Prostate gland (tissue), 2 donors: ENCODE data around the gene COL24A1. TPM values are rescaled to one million over a fixed set of nuclear protein-coding genes. Genes with fewer than 3 reads are reported as not detected.

Source experiments
- DNase-seq: peaks from one replicate; pipeline ENCODE4 v3.0.0-alpha.2; 2019; ENCODE audit warnings: low spot score
- H3K27ac ChIP-seq, 2 donors: fragments of 200-600 bp; sonication (generic); 2 replicates each; pipeline ENCODE4 v1.5.1; 2017 to 2019
- H3K27me3 ChIP-seq: fragments of 200-600 bp; sonication (generic); replicated peaks from 2 replicates; pipeline ENCODE4 v1.5.1; 2019; ENCODE audit not compliant: insufficient read depth
- H3K36me3 ChIP-seq, 2 donors: fragments of 200-600 bp; sonication (generic); 1 replicate in 1 of 2; 2 replicates in 1 of 2; pipeline versions ENCODE4 v1.5.1 to v1.8.1; 2017 to 2019
- H3K4me1 ChIP-seq: fragments of 200-600 bp; sonication (generic); replicated peaks from 2 replicates; pipeline ENCODE4 v1.5.1; 2019
- H3K4me3 ChIP-seq, 2 donors: fragments of 200-600 bp; sonication (generic); 2 replicates each; pipeline ENCODE4 v1.5.1; 2017 to 2019
- H3K9me3 ChIP-seq: fragments of 200-600 bp; sonication (generic); 2 replicates; pipeline ENCODE4 v1.5.1; 2017
- CTCF ChIP-seq, 4 experiments: fragments of 200-600 bp in 2 of 4; fragments of 450-650 bp in 2 of 4; sonication (generic) in 2 of 4; IDR thresholded peaks; 1 replicate in 3 of 4; 2 replicates in 1 of 4; pipeline ENCODE4 v1.5.1; 2016 to 2019; ENCODE audit warnings: antibody characterized with exemption in 4 of 4, mild to moderate bottlenecking in 2 of 4, moderate library complexity in 2 of 4
- POLR2A ChIP-seq: fragments of 450-650 bp; IDR thresholded peaks from one replicate; pipeline ENCODE4 v1.6.1; 2016; ENCODE audit warnings: antibody characterized with exemption, mild to moderate bottlenecking
- POLR2AphosphoS5 ChIP-seq: sonication (generic); formaldehyde crosslinking; IDR thresholded peaks from one replicate; pipeline ENCODE4 v1.6.1; 2017; ENCODE audit warnings: antibody characterized with exemption
- WGBS: methylation state at CpG from one replicate; pipeline ENCODE4 v1.1.5; 2018; 5-methylcytosine and 5-hydroxymethylcytosine counted together
- intact Hi-C: fragments of 100-400 bp; cut with DNase I; formaldehyde crosslinking; loops from one replicate; pipeline ENCODE4 v1.14.2; 2022
- total RNA-seq, 2 donors: library from RNA; depleted of rRNA; stranded (reverse); fragments of >200 nt; gene quantifications; one replicate each; pipeline ENCODE4 v1.1.0, GENCODE V29; 2016

COL24A1 gene
- total RNA-seq, 2 donors from 2014 or later: 0.28 to 0.32 TPM

DNA sequence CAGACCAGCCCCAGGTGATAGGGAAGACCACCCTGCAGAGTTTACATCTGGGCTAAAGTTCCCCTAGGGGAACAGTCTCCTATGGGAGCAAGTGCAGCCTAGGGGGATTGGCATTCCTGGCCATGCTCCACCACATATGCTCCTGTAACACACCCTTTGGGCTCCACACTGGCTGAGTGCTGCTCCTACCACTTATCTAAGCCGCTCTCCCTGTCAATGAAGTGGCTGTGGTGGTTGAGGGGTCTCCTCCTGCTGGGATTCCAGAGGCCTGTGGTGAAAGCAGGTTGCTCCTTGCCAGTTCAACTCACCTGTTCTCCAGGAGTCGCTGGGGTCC is 51.1 kb downstream of the COL24A1 start:
- intact Hi-C loops: no loop called here
- Histone ChIP-seq H3K4me1 (peaks cover 4% of the 10 kb centered on the region), H3K36me3 (no peaks in the 10 kb centered on the region), H3K27me3 (no peaks in the 10 kb centered on the region), H3K9me3 (no peaks in the 10 kb centered on the region), H3K4me3 (no peak overlapping the region), H3K27ac (no peak overlapping the region)
- TF ChIP-seq POLR2A (no peak), CTCF (IDR thresholded peaks at IDR 0.05) (no peak), POLR2AphosphoS5 (no peak)
- DNase-seq: no peak
- 94% methylated on average over 2 of the region's 2 CpGs for WGBS

DNA sequence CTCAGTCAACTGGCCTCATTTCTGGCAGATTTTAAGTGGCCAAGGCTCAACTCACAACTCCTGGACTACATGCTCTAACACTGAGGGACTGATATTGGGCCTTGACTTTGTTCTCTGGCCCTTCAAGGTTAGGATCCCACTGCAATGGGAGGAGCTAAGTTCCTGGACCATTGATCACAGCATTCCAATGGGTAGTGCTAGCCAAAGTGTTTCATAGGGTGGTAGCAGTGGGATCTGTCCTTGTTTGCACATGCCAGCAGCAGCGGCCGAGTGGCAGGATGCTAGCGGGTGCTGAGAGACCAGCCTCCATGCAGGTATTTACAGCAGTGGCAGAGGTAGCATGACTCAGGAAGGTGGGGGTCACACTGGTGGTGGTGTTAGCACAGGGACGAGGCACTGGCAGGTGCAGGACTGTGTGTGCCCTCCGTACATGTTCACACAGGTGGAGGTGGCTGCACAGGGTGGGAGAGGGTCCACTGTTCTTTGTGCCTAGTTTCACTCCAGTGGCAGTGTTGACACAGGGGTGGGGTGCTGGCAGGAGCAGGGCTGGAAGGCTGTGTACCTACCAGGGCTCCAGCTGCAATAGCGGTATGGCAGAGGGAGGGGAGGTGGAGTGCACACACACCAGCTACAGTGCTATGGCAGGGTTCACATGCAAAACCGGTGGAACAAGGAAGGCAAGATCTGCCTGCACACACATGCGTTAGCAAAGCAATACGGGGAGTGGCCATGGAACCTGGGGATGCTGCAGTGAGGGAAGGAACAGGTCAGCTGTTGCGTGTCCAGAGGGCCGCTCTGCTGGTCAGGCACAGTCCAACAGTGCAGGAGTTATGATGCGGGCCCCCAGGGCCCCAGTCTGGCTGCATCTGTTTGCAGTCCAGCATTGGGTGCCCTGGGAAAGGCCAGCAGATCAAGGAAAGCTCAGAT is 51.7 kb downstream of the COL24A1 start:
- TF ChIP-seq POLR2AphosphoS5 (peak; percentile 75), CTCF (IDR thresholded peaks at IDR 0.05) (no peak)
- intact Hi-C loops: no loop called here
- Histone ChIP-seq H3K4me1 (peaks cover 4% of the 10 kb centered on the region), H3K9me3 (no peaks in the 10 kb centered on the region), H3K27me3 (no peaks in the 10 kb centered on the region), H3K4me3 (no peak overlapping the region), H3K36me3 (no peaks in the 10 kb centered on the region), H3K27ac (no peak overlapping the region)
- peak; percentile 83 for DNase-seq
- 40% methylated on average over 12 of the region's 12 CpGs for WGBS

GRCh38 chr1:86101616-86102015 is 55.0 kb downstream of the COL24A1 start:
- Histone ChIP-seq H3K9me3 (no peaks in the 10 kb centered on the region), H3K4me1 (peaks cover 4% of the 10 kb centered on the region), H3K27ac (no peak overlapping the region), H3K4me3 (no peak overlapping the region), H3K36me3 (no peaks in the 10 kb centered on the region), H3K27me3 (no peaks in the 10 kb centered on the region)
- intact Hi-C loops: no loop called here
- no peak for DNase-seq
- 9% methylated on average over 2 of the region's 2 CpGs for WGBS
- TF ChIP-seq POLR2AphosphoS5: no peak
- no peak for TF ChIP-seq CTCF (IDR thresholded peaks at IDR 0.05)
- TF ChIP-seq POLR2A: no peak

GRCh38 chr1:86100401-86100800 is 56.2 kb downstream of the COL24A1 start:
- H3K36me3 ChIP-seq: no peaks in the 10 kb centered on the region
- no peak overlapping the region for H3K27ac ChIP-seq
- TF ChIP-seq POLR2A (no peak), CTCF (IDR thresholded peaks at IDR 0.05) (no peak), POLR2AphosphoS5 (no peak)
- 58% methylated on average over 1 of the region's 1 CpG for WGBS
- H3K4me3 ChIP-seq: no peak overlapping the region
- H3K4me1 ChIP-seq: peaks cover 2% of the 10 kb centered on the region
- H3K27me3 ChIP-seq: no peaks in the 10 kb centered on the region
- DNase-seq: no peak
- no peaks in the 10 kb centered on the region for H3K9me3 ChIP-seq
- intact Hi-C loops: no loop called here

DNA sequence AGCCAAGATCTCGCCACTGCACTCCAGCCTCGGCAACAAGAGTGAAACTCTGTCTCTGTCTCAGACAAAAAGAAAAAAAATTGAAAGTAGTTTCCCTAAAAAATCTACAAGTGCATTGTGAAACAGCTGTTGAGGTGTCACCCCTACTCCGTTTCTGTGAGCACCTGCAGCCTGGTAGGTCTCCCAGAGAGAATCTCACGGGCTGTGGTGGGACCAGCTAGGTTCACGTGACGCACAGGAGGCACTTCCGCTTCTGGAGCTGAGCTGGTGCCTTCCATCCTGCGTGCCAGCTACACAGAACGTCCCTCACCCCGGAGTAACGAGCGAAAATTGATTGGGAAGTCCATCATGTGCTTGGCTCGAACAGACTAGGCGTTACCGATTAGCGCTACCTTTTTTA is 66.8 kb downstream of the COL24A1 start:
- H3K36me3 ChIP-seq: no peaks in the 10 kb centered on the region
- no peak overlapping the region for H3K4me3 ChIP-seq
- H3K27ac ChIP-seq: no peak overlapping the region
- 92% methylated on average over 16 of the region's 16 CpGs for WGBS
- no peaks in the 10 kb centered on the region for H3K4me1 ChIP-seq
- H3K27me3 ChIP-seq: no peaks in the 10 kb centered on the region
- no peak for TF ChIP-seq CTCF (IDR thresholded peaks at IDR 0.05)
- no peak for TF ChIP-seq POLR2AphosphoS5
- no peak for TF ChIP-seq POLR2A
- intact Hi-C loops: no loop called here
- DNase-seq: no peak
- no peaks in the 10 kb centered on the region for H3K9me3 ChIP-seq
